Cardiac septum (tissue), 1 donor: ENCODE data around the gene SOAT1. TPM values are rescaled to one million over a fixed set of nuclear protein-coding genes. Genes with fewer than 3 reads are reported as not detected.

ENCODE experiments used
- DNase-seq: peaks from one replicate; pipeline ENCODE4 v3.0.0-alpha.2; 2020; ENCODE audit warnings: low spot score
- intact Hi-C: fragments of 100-400 bp; cut with DNase I; formaldehyde crosslinking; loops from one replicate; pipeline ENCODE4 v1.14.0; 2022
- total RNA-seq: library from RNA; stranded (reverse); fragmentation: NEBNext Ultra II Directional; extraction: Animal tissue kit (Norgen Biotek cat#: 25700); gene quantifications from one replicate; pipeline ENCODE4 v1.2.1, GENCODE V29; 2021
- donor health status: DM: no; HTN: no; CAD: no.

SOAT1 gene
- total RNA-seq, 1 donor from 2014 or later: 9.8 TPM

- intact Hi-C loops: no loop called here
- no peak for DNase-seq
These were observed 6.5 kb downstream of the SOAT1 start for GRCh38 chr1:179300112-179300511.

GRCh38 chr1:179302070-179302469 is 8.5 kb downstream of the SOAT1 start:
- intact Hi-C loops: no loop called here
- no peak for DNase-seq

GRCh38 chr1:179303200-179303785 is 9.7 kb downstream of the SOAT1 start:
- intact Hi-C loops: no loop called here
- DNase-seq: no peak

GRCh38 chr1:179305450-179305849 is 11.9 kb downstream of the SOAT1 start:
- DNase-seq: no peak
- intact Hi-C loops: no loop called here

GRCh38 chr1:179310291-179310690 is 16.7 kb downstream of the SOAT1 start:
- intact Hi-C loops: no loop called here
- DNase-seq: no peak

GRCh38 chr1:179310721-179311120 is 17.1 kb downstream of the SOAT1 start:
- DNase-seq: no peak
- intact Hi-C loops: no loop called here

- intact Hi-C loops: no loop called here
These were observed 17.6 kb downstream of the SOAT1 start for GRCh38 chr1:179311149-179311700.

GRCh38 chr1:179313004-179313403 is 19.4 kb downstream of the SOAT1 start:
- intact Hi-C loops: no loop called here
- no peak for DNase-seq

More at GRCh38 chr1:179311149-179311700, 17.6 kb downstream of the SOAT1 start:
- no peak for DNase-seq

- DNase-seq: no peak
- intact Hi-C loops: no loop called here
These were observed 21.3 kb downstream of the SOAT1 start for GRCh38 chr1:179314928-179315327.

GRCh38 chr1:179318491-179318890 is 24.9 kb downstream of the SOAT1 start:
- no peak for DNase-seq
- intact Hi-C loops: no loop called here

GRCh38 chr1:179321533-179322216 is 28.1 kb downstream of the SOAT1 start:
- DNase-seq: no peak
- intact Hi-C loops: no loop called here

- intact Hi-C loops: no loop called here
- no peak for DNase-seq
These were observed 29.0 kb downstream of the SOAT1 start for GRCh38 chr1:179322557-179322956.

- intact Hi-C loops: no loop called here
- no peak for DNase-seq
These were observed 29.8 kb downstream of the SOAT1 start for GRCh38 chr1:179323436-179323835.

- intact Hi-C loops: no loop called here
- no peak for DNase-seq
These were observed 32.2 kb downstream of the SOAT1 start for GRCh38 chr1:179325836-179326235.

- intact Hi-C loops: no loop called here
- DNase-seq: no peak
These were observed 33.1 kb downstream of the SOAT1 start for GRCh38 chr1:179326746-179327145.

- intact Hi-C loops: no loop called here
- no peak for DNase-seq
These were observed 33.6 kb downstream of the SOAT1 start for GRCh38 chr1:179327196-179327595.

GRCh38 chr1:179327679-179328078 is 34.1 kb downstream of the SOAT1 start:
- no peak for DNase-seq
- intact Hi-C loops: no loop called here

GRCh38 chr1:179329862-179330261 is 36.3 kb downstream of the SOAT1 start:
- intact Hi-C loops: no loop called here
- no peak for DNase-seq

- no peak for DNase-seq
- intact Hi-C loops: no loop called here
These were observed 40.8 kb downstream of the SOAT1 start for GRCh38 chr1:179334440-179334839.

- intact Hi-C loops: no loop called here
- no peak for DNase-seq
These were observed 43.7 kb downstream of the SOAT1 start for GRCh38 chr1:179337288-179337687.

- no peak for DNase-seq
- intact Hi-C loops: no loop called here
These were observed 44.5 kb downstream of the SOAT1 start for GRCh38 chr1:179337942-179338560.
